NCI-H1417 (cell line): Measurements from ENCODE around the gene CYP2W1.
A peak's percentile ranks its signal among the peaks of the same experiment; 100 is the strongest.

Experiments used
- DNase-seq, 3 experiments: peaks; one replicate each; lab custom pipeline; 2025; lab: John Stamatoyannopoulos, UW

Gene CYP2W1

GRCh38 chr7:966291-967069 is 16.5 kb upstream of the CYP2W1 start:
- no peak for DNase-seq

GRCh38 chr7:967361-968082 is 15.5 kb upstream of the CYP2W1 start:
- DNase-seq = no peak

- DNase-seq = no peak
Measured at GRCh38 chr7:968205-969105, 14.5 kb upstream of the CYP2W1 start.

GRCh38 chr7:969403-969802 is 13.6 kb upstream of the CYP2W1 start:
- DNase-seq = no peak

GRCh38 chr7:970744-971143 is 12.2 kb upstream of the CYP2W1 start:
- DNase-seq = no peak

- no peak for DNase-seq
Measured at GRCh38 chr7:972110-972509, 10.9 kb upstream of the CYP2W1 start.

- no peak for DNase-seq
Measured at GRCh38 chr7:972676-973309, 10.2 kb upstream of the CYP2W1 start.

- no peak for DNase-seq
Measured at GRCh38 chr7:973312-973711, 9.7 kb upstream of the CYP2W1 start.

GRCh38 chr7:974172-974571 is 8.8 kb upstream of the CYP2W1 start:
- no peak for DNase-seq

GRCh38 chr7:974820-975681 is 7.9 kb upstream of the CYP2W1 start, which contains the start of gene COX19:
COX19 (minus strand) TSS chr7:975549; CDS start chr7:975509, 40 bp downstream.
- DNase-seq = peak; percentile 81 to 88 (median 81)

GRCh38 chr7:975702-976473 is 7.1 kb upstream of the CYP2W1 start:
- no peak for DNase-seq

GRCh38 chr7:976901-977325 is 6.1 kb upstream of the CYP2W1 start:
- DNase-seq = no peak

- peak in 2 of 3 experiments; percentile 41 to 74 for DNase-seq
Measured at GRCh38 chr7:977326-978048, 5.5 kb upstream of the CYP2W1 start.

GRCh38 chr7:978049-978346 is 5.0 kb upstream of the CYP2W1 start:
- no peak for DNase-seq

GRCh38 chr7:978416-979091 is 4.4 kb upstream of the CYP2W1 start:
- DNase-seq = no peak

- no peak for DNase-seq
Measured at GRCh38 chr7:979151-979550, 3.8 kb upstream of the CYP2W1 start.

- no peak for DNase-seq
Measured at GRCh38 chr7:979886-980571, 3.0 kb upstream of the CYP2W1 start.

GRCh38 chr7:981793-982510 is 1.0 kb upstream of the CYP2W1 start:
- peak in 1 of 3 experiments; percentile 61 for DNase-seq
